ENCODE data around the gene LIN37. TPM values are rescaled to one million over a fixed set of nuclear protein-coding genes. Genes with fewer than 3 reads are reported as not detected.
A peak's percentile ranks its signal among the peaks of the same experiment; 100 is the strongest.
"Not testable (repeated sequence)": the region's sequence is repeated elsewhere in the genome, so short reads cannot be mapped to it uniquely, and the experiment has no call there.

LIN37 gene
- total and polyA plus RNA-seq, 12 donors: 6.0 to 137 (median 12.5) TPM

DNA sequence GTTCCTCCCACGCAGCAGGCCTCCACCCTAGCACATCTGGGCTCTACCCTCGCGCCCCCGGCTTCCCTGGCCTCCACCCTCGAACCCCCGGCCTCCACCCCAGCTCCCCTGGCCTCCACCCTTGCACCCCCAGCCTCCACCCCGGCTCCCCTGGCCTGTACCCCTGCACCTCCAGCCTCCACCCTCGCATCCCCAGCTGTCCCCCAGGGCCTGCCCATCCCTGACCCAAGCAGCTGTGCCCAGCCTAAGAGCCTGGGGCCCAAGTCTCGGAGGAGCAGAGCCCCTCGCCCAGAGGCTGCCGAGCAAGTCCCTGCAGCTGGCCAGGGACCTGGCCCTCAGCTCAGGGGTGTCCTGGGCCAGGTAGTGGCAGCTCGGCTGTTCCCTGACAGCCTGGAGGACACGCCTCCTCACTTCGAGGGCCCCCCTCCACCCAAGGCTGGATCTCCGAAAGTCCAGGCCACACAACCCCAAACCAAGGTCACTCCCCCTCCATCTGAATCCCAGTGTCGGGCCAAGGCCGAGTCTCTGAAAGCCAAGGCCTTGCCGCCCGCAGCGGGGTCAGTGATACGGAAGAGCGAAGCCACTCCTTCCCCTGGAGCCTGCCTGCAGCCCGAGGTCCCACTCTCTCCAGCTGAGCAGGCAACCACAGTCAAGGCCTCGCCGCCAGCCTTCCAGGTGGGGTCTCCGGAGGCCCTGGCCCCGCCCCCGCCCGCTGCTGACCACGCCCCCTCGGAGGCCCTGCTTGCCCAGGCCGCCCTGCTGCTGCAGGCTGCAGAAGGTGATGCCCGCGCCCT is 19.1 kb downstream of the LIN37 start:
- intact Hi-C loops (cut with DNase I): no loop called here
- no peak overlapping the region for H3K4me3 ChIP-seq
- H3K27me3 ChIP-seq: no peaks in the 10 kb centered on the region
- H3K9me3 ChIP-seq (replicated peaks in 1 of 3): no peaks in the 10 kb centered on the region
- peak overlapping the region in 3 of 5 donors; percentile 27 to 51 (median 41) for H3K27ac ChIP-seq
- peak; percentile 68 to 86 (median 72) for DNase-seq
- peaks cover 0 to 5% of the 10 kb centered on the region in 2 donors for H3K4me1 ChIP-seq (replicated peaks in 1 of 2)
- peaks cover 0 to 10% of the 10 kb centered on the region in 2 donors for H3K36me3 ChIP-seq (replicated peaks in 1 of 2)
- TF ChIP-seq POLR2A (IDR thresholded peaks at IDR 0.05): peak in 1 of 2 donors; percentile 9
- TF ChIP-seq CTCF (IDR thresholded peaks at IDR 0.05): no peak
- WGBS, 4 donors: 28 to 45% (median 41%) methylated on average over 9 to 34 of the region's 34 CpGs

DNA sequence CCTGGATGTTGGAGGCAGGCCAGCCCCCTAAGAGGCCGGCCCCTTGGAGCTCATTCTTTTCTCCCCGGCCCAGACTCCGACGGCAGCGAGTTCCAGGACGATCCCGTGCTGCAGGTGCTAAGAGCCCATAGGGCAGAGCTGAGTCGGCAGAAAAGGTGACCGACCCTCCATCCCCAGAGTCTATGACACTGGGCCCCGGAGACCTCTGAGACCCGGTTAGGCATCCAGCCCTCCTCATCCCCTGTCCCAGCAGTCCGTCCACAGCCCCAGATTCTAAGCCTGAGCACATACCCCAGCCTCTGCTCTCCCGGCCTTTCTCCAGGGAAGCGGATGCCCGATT is 19.7 kb downstream of the LIN37 start:
- peak overlapping the region in 2 of 5 donors; percentile 41 to 51 for H3K27ac ChIP-seq

DNA sequence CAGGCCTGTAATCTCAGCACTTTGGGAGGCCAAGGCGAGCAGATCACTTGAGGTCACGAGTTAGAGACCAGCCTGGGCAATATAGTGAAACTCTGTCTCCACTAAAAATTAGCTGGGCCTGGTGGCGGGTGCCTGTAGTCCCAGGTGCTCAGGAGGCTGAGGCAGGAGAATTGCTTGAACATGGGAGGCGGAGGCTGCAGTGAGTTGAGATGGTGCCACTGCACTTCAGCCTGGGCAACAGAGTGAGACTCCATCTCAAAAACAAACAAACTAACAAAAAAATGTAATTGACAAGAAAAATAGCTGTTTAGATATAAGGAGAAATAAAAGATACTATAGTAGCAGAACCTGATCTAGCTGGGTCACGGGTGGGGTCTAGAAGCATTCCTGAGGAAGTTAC is 24.0 kb downstream of the LIN37 start:
- 88 to 100% (median 94%) methylated on average over 3 to 5 of the region's 5 CpGs for WGBS, 4 donors
- H3K9me3 ChIP-seq (replicated peaks in 1 of 3); H3K36me3 ChIP-seq (replicated peaks in 1 of 2); DNase-seq; H3K4me3 ChIP-seq; intact Hi-C loops (cut with DNase I); H3K27ac ChIP-seq; H3K27me3 ChIP-seq: not testable (repeated sequence)
- H3K4me1 ChIP-seq (replicated peaks in 1 of 2): peaks cover 0 to 10% of the 10 kb centered on the region in 2 donors

More for the DNA sequence above, 19.7 kb downstream of the LIN37 start:
- no peaks in the 10 kb centered on the region for H3K9me3 ChIP-seq (replicated peaks in 1 of 3)
- H3K4me3 ChIP-seq: no peak overlapping the region
- TF ChIP-seq CTCF (IDR thresholded peaks at IDR 0.05): no peak
- no peak for TF ChIP-seq POLR2A (IDR thresholded peaks at IDR 0.05)
- H3K36me3 ChIP-seq (replicated peaks in 1 of 2): peaks cover 0 to 10% of the 10 kb centered on the region in 2 donors
- no peaks in the 10 kb centered on the region for H3K27me3 ChIP-seq
- intact Hi-C loops (cut with DNase I): no loop called here
- 35 to 67% (median 47%) methylated on average over 8 to 15 of the region's 15 CpGs for WGBS, 4 donors
- peaks cover 0 to 5% of the 10 kb centered on the region in 2 donors for H3K4me1 ChIP-seq (replicated peaks in 1 of 2)
- DNase-seq: peak in 1 of 7 donors; percentile 47

- Histone ChIP-seq H3K36me3 (replicated peaks in 1 of 2) (no peaks in the 10 kb centered on the region), H3K4me3 (no peak overlapping the region), H3K9me3 (replicated peaks in 1 of 3) (no peaks in the 10 kb centered on the region), H3K4me1 (replicated peaks in 1 of 2) (peaks cover 0 to 5% of the 10 kb centered on the region in 2 donors), H3K27me3 (no peaks in the 10 kb centered on the region), H3K27ac (no peak overlapping the region)
- no peak for DNase-seq
- intact Hi-C loops (cut with DNase I): no loop called here
- 50 to 55% (median 52%) methylated on average over 9 of the region's 9 CpGs for WGBS, 4 donors
- no peak for TF ChIP-seq POLR2A (IDR thresholded peaks at IDR 0.05)
- no peak for TF ChIP-seq CTCF (IDR thresholded peaks at IDR 0.05)
These were observed 24.8 kb downstream of the LIN37 start for GRCh38 chr19:35773020-35773806.

All from adrenal gland (tissue), 12 donors.